Prostate gland (tissue), 2 donors: ENCODE data around the gene LARGE1. TPM values are rescaled to one million over a fixed set of nuclear protein-coding genes. Genes with fewer than 3 reads are reported as not detected.

Experiments
- DNase-seq: peaks from one replicate; pipeline ENCODE4 v3.0.0-alpha.2; 2019; ENCODE audit warnings: low spot score
- H3K27ac ChIP-seq, 2 donors: fragments of 200-600 bp; sonication (generic); 2 replicates each; pipeline ENCODE4 v1.5.1; 2017 to 2019
- H3K27me3 ChIP-seq: fragments of 200-600 bp; sonication (generic); replicated peaks from 2 replicates; pipeline ENCODE4 v1.5.1; 2019; ENCODE audit not compliant: insufficient read depth
- H3K36me3 ChIP-seq, 2 donors: fragments of 200-600 bp; sonication (generic); 1 replicate in 1 of 2; 2 replicates in 1 of 2; pipeline versions ENCODE4 v1.5.1 to v1.8.1; 2017 to 2019
- H3K4me1 ChIP-seq: fragments of 200-600 bp; sonication (generic); replicated peaks from 2 replicates; pipeline ENCODE4 v1.5.1; 2019
- H3K4me3 ChIP-seq, 2 donors: fragments of 200-600 bp; sonication (generic); 2 replicates each; pipeline ENCODE4 v1.5.1; 2017 to 2019
- H3K9me3 ChIP-seq: fragments of 200-600 bp; sonication (generic); 2 replicates; pipeline ENCODE4 v1.5.1; 2017
- POLR2A ChIP-seq: fragments of 450-650 bp; IDR thresholded peaks from one replicate; pipeline ENCODE4 v1.6.1; 2016; ENCODE audit warnings: antibody characterized with exemption, mild to moderate bottlenecking
- POLR2AphosphoS5 ChIP-seq: sonication (generic); formaldehyde crosslinking; IDR thresholded peaks from one replicate; pipeline ENCODE4 v1.6.1; 2017; ENCODE audit warnings: antibody characterized with exemption
- WGBS: methylation state at CpG from one replicate; pipeline ENCODE4 v1.1.5; 2018; 5-methylcytosine and 5-hydroxymethylcytosine counted together
- intact Hi-C: fragments of 100-400 bp; cut with DNase I; formaldehyde crosslinking; loops from one replicate; pipeline ENCODE4 v1.14.2; 2022
- total RNA-seq, 2 donors: library from RNA; depleted of rRNA; stranded (reverse); fragments of >200 nt; gene quantifications; one replicate each; pipeline ENCODE4 v1.1.0, GENCODE V29; 2016
- TF ChIP-seq, protein P1 (sequence below), 4 experiments: fragments of 200-600 bp in 2 of 4; fragments of 450-650 bp in 2 of 4; sonication (generic) in 2 of 4; IDR thresholded peaks; 1 replicate in 3 of 4; 2 replicates in 1 of 4; pipeline ENCODE4 v1.5.1; 2016 to 2019; ENCODE audit warnings: antibody characterized with exemption in 4 of 4, mild to moderate bottlenecking in 2 of 4, moderate library complexity in 2 of 4

Gene LARGE1
- total RNA-seq, 2 donors from 2014 or later: 18.6 to 37.4 TPM

- Histone ChIP-seq H3K4me1 (no peaks in the 10 kb centered on the region), H3K36me3 (no peaks in the 10 kb centered on the region), H3K4me3 (no peak overlapping the region), H3K27me3 (no peaks in the 10 kb centered on the region), H3K9me3 (no peaks in the 10 kb centered on the region), H3K27ac (no peak overlapping the region)
- intact Hi-C loops: no loop called here
- 86% methylated on average over 2 of the region's 2 CpGs for WGBS
- no peak for DNase-seq
- TF ChIP-seq, protein P1, sequence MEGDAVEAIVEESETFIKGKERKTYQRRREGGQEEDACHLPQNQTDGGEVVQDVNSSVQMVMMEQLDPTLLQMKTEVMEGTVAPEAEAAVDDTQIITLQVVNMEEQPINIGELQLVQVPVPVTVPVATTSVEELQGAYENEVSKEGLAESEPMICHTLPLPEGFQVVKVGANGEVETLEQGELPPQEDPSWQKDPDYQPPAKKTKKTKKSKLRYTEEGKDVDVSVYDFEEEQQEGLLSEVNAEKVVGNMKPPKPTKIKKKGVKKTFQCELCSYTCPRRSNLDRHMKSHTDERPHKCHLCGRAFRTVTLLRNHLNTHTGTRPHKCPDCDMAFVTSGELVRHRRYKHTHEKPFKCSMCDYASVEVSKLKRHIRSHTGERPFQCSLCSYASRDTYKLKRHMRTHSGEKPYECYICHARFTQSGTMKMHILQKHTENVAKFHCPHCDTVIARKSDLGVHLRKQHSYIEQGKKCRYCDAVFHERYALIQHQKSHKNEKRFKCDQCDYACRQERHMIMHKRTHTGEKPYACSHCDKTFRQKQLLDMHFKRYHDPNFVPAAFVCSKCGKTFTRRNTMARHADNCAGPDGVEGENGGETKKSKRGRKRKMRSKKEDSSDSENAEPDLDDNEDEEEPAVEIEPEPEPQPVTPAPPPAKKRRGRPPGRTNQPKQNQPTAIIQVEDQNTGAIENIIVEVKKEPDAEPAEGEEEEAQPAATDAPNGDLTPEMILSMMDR (IDR thresholded peaks at IDR 0.05): no peak
- TF ChIP-seq POLR2AphosphoS5: no peak
- no peak for TF ChIP-seq POLR2A
Measured at GRCh38 chr22:33588860-33589259, 331.4 kb downstream of the LARGE1 start.

DNA sequence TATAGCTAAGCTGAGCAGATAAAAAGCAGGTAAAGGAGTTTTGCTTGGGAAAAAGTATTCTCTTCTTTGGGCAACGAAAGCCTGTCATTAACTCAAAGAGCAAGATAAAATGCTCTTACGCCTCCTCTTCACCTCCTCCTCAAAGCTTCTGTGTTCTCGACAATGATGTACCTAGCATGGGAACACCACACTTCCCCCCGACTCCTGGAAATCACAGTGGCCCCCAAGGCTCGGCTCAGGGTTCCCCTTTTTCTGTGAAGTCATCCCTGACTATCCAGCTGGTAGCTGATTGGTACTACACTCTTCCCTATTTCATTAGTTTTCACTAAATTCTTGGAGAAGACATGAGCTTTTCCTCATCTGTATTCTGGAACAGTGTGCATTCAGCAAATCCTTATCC, 336.1 kb downstream of the LARGE1 start:
- Histone ChIP-seq H3K4me3 (no peak overlapping the region), H3K4me1 (no peaks in the 10 kb centered on the region), H3K36me3 (no peaks in the 10 kb centered on the region), H3K27me3 (no peaks in the 10 kb centered on the region), H3K27ac (no peak overlapping the region), H3K9me3 (no peaks in the 10 kb centered on the region)
- intact Hi-C loops: no loop called here
- DNase-seq: no peak
- WGBS: 92% methylated on average over 5 of the region's 5 CpGs
- TF ChIP-seq, protein P1 (IDR thresholded peaks at IDR 0.05): no peak

DNA sequence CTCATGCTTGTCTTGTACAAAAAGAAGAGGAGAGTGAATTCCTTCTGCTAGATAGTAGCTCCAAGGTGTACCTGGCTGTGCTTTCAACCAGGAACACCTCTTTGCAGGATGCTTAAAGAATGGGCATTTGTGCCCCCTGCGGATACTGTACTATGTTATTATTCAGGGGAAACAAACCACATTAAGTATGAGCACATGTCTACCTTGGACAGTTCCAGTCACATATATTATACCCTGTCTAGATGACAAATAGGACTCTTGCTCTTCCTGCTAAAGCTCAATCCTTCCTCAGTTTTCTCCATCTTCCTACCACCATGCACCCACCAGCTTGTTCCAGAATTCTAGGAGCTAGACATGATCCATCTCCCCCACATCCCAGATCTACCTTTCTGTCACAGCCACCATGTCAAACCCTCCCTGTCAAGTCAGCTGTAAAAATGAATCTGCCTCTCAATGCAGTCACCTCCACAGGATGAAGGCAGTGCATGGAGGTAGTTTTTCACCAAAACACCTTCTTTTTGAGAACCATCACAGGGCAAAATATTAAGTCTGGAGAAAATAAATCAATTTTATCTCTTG, 337.4 kb downstream of the LARGE1 start:
- intact Hi-C loops: no loop called here
- no peak for DNase-seq
- WGBS: 92% methylated on average over 1 of the region's 1 CpG
- H3K4me1 ChIP-seq: no peaks in the 10 kb centered on the region
- no peaks in the 10 kb centered on the region for H3K27me3 ChIP-seq
- no peaks in the 10 kb centered on the region for H3K9me3 ChIP-seq
- no peak overlapping the region for H3K27ac ChIP-seq
- no peak overlapping the region for H3K4me3 ChIP-seq
- TF ChIP-seq POLR2A (no peak), POLR2AphosphoS5 (no peak)
- TF ChIP-seq, protein P1 (IDR thresholded peaks at IDR 0.05): no peak
- H3K36me3 ChIP-seq: no peaks in the 10 kb centered on the region

DNA sequence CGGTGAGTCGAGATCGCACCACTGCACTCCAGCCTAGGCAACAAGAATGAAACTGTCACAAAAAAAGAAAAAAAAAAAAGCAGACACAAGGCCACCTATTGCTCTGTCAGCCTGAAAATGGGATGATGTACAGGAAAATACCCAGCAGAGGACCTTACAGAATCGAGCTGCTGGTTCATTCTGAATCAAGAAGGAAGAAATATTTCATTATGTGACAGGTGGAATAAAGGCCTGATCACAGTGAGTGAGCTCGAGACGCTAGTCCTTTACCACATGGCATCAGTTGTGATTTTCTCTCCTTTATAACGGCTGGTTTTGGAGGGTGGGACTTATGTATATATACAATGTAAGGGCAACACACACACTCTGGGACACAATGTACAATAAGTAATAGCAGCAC, 340.0 kb downstream of the LARGE1 start:
- Histone ChIP-seq H3K27ac (no peak overlapping the region), H3K36me3 (no peaks in the 10 kb centered on the region), H3K4me1 (no peaks in the 10 kb centered on the region), H3K9me3 (no peaks in the 10 kb centered on the region), H3K4me3 (no peak overlapping the region), H3K27me3 (no peaks in the 10 kb centered on the region)
- DNase-seq: no peak
- intact Hi-C loops: no loop called here
- TF ChIP-seq POLR2AphosphoS5: no peak
- TF ChIP-seq POLR2A: no peak
- TF ChIP-seq, protein P1 (IDR thresholded peaks at IDR 0.05): no peak
- WGBS: 83% methylated on average over 7 of the region's 7 CpGs

DNA sequence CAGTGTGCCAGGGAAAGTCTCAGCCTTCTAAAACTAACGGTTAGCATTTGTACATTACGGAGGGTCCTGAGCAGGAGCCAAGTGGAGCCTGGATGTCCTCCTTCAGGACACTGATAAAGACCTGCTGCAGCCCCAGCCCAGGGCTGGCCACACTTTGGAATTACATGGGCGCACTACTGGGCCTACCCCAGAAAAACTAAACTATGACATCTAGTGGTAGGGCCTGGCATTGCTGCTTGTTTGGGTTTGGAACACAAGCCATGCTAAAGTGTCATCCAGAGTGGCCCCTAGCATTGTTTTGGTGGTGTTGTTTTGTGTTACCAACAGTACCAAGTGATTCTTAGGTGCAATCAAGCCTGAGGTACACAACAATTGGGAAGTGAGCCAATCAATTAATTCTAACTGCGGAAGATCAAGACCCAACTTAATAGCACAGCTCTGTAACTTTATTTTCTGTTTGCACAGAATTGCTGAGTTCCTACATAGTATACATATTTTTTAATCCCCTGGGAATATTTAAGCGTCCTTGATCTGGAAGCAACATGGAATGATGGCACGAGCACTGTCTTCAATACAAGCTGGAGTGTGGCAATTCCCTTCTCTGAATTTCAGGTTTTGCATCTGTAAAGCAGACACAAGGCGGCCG, 340.7 kb downstream of the LARGE1 start:
- DNase-seq: peak; percentile 50
- intact Hi-C loops: loop anchor here (2.0 to 5.0 kb wide), 2 partner anchors 57 to 277 kb away; no protein-coding TSS in a partner anchor

More for the DNA sequence above, 340.7 kb downstream of the LARGE1 start:
- WGBS: 77% methylated on average over 8 of the region's 8 CpGs
- Histone ChIP-seq H3K36me3 (no peaks in the 10 kb centered on the region), H3K9me3 (no peaks in the 10 kb centered on the region), H3K27ac (no peak overlapping the region), H3K27me3 (no peaks in the 10 kb centered on the region), H3K4me3 (no peak overlapping the region), H3K4me1 (no peaks in the 10 kb centered on the region)
- TF ChIP-seq POLR2AphosphoS5: peak; percentile 26
- TF ChIP-seq, protein P1 (IDR thresholded peaks at IDR 0.05): peak; percentile 52 to 83 (median 82)
- no peak for TF ChIP-seq POLR2A
